GM12878 (cell line): ENCODE results near the gene RAPGEF4. TPM values are rescaled to one million over a fixed set of nuclear protein-coding genes. Genes with fewer than 3 reads are reported as not detected.

ENCODE experiments used
- ATAC-seq: fragments of 200-7000 bp; cut with Tn5 transposase; 3 replicates; pipeline ENCODE4 v1.9.1; 2020; ENCODE audit warnings: mild to moderate bottlenecking, moderate library complexity
- BruUV-seq: library from RNA; stranded (reverse); fragments of 400-500 nt; replicated peaks from 2 replicates; lab custom pipeline; 2021; lab: Mats Ljungman, UMichigan
- CTCF ChIA-PET: fragments of 300-600 bp; sonication (Branson Sonifier 250); formaldehyde crosslinking; extraction: SDS; loops from one replicate; lab custom pipeline; 2021; ENCODE audit warnings: inconsistent platforms; lab: Yijun Ruan, JAX
- POLR2A ChIA-PET: fragments of 350-600 bp; formaldehyde crosslinking; extraction: SDS; loops from one replicate; lab custom pipeline; 2021; ENCODE audit warnings: inconsistent platforms; lab: Charles Lee
- RAD21 ChIA-PET: fragments of 300-600 bp; sonication (Branson Sonifier 250); formaldehyde crosslinking; loops from one replicate; lab custom pipeline; 2023; ENCODE audit warnings: antibody characterized with exemption; ENCODE audit not compliant: unreplicated experiment; lab: Charles Lee
- SMC1A ChIA-PET: fragments of 300-600 bp; sonication (Branson Sonifier 250); formaldehyde crosslinking; loops from one replicate; lab custom pipeline; 2023; ENCODE audit not compliant: unreplicated experiment, uncharacterized antibody; lab: Charles Lee
- DNase-seq: peaks from one replicate; pipeline ENCODE4 v3.0.0-alpha.2; 2011; ENCODE audit warnings: low read depth, low spot score
- FAIRE-seq: peaks from 3 replicates; lab custom pipeline; 2011; peaks lifted over from hg19 to GRCh38; lab: Jason Lieb, UNC
- H2AFZ ChIP-seq: 2 replicates; pipeline ENCODE4 v1.6.0; 2011; ENCODE audit warnings: low read depth, low read length, control low read depth; ENCODE audit not compliant: control insufficient read depth
- H3K27ac ChIP-seq: 2 replicates; pipeline ENCODE4 v1.5.1; 2011; ENCODE audit warnings: control low read depth; ENCODE audit not compliant: control insufficient read depth, insufficient read depth
- H3K27me3 ChIP-seq, 2 experiments: replicated peaks in 1 of 2; 2 replicates each; pipeline versions ENCODE4 v1.6.0 to v1.6.1; 2011; ENCODE audit warnings: low read length in 1 of 2; ENCODE audit not compliant: control insufficient read depth in 2 of 2, insufficient read depth in 2 of 2
- H3K36me3 ChIP-seq, 2 experiments: 2 replicates each; pipeline ENCODE4 v1.5.1; 2011; ENCODE audit warnings: low read length in 1 of 2; ENCODE audit not compliant: control insufficient read depth in 2 of 2, insufficient read depth in 2 of 2
- H3K4me1 ChIP-seq: 2 replicates; pipeline ENCODE4 v1.6.1; 2011; ENCODE audit warnings: mild to moderate bottlenecking, low read length, moderate library complexity, mixed read lengths; ENCODE audit not compliant: control insufficient read depth, insufficient read depth
- H3K4me2 ChIP-seq: 2 replicates; pipeline ENCODE4 v1.6.0; 2011; ENCODE audit warnings: control low read depth; ENCODE audit not compliant: control insufficient read depth, insufficient read depth
- H3K4me3 ChIP-seq: fragments of 200-600 bp; sonication (generic); 2 replicates; pipeline ENCODE4 v1.5.1; 2016
- H3K79me2 ChIP-seq: 2 replicates; pipeline ENCODE4 v1.6.0; 2011; ENCODE audit warnings: low read length; ENCODE audit not compliant: control insufficient read depth, insufficient read depth
- H3K9ac ChIP-seq: 2 replicates; pipeline ENCODE4 v1.8.0; 2011; ENCODE audit warnings: low read length, control low read depth, mixed read lengths; ENCODE audit not compliant: control insufficient read depth, insufficient read depth
- H3K9me3 ChIP-seq: replicated peaks from 3 replicates; pipeline ENCODE4 v1.5.1; 2011; ENCODE audit warnings: mild to moderate bottlenecking, low read length; ENCODE audit not compliant: control insufficient read depth, insufficient read depth
- H4K20me1 ChIP-seq: 2 replicates; pipeline ENCODE4 v1.6.0; 2011; ENCODE audit not compliant: control insufficient read depth, insufficient read depth
- ATF2 ChIP-seq: IDR thresholded peaks from 2 replicates; pipeline ENCODE4 v1.6.1; 2012; ENCODE audit warnings: low read length, inconsistent platforms
- CBX3 ChIP-seq: fragments of 200-600 bp; sonication (generic); IDR thresholded peaks from 2 replicates; pipeline ENCODE4 v1.6.1; 2016; ENCODE audit warnings: low read depth, borderline replicate concordance
- CEBPZ ChIP-seq: fragments of 150-350 bp; IDR thresholded peaks from 2 replicates; pipeline ENCODE4 v1.6.1; 2016; ENCODE audit warnings: low read depth, low read length
- CHD1 ChIP-seq: IDR thresholded peaks from 2 replicates; pipeline ENCODE4 v1.6.1; 2012; ENCODE audit warnings: low read depth, low read length, improper control_type of control experiment
- CREB1 ChIP-seq: IDR thresholded peaks from 2 replicates; pipeline ENCODE4 v1.6.1; 2012; ENCODE audit warnings: low read depth, mild to moderate bottlenecking, inconsistent platforms
- EED ChIP-seq: sonication (generic); IDR thresholded peaks from 2 replicates; pipeline ENCODE4 v1.6.1; 2016; ENCODE audit warnings: antibody characterized with exemption, low read depth
- MEF2A ChIP-seq: IDR thresholded peaks from 2 replicates; pipeline ENCODE4 v1.6.1; 2011; ENCODE audit warnings: low read depth, mild to moderate bottlenecking, low read length, moderate library complexity; ENCODE audit not compliant: insufficient read depth
- PAX8 ChIP-seq: fragments of 450-650 bp; IDR thresholded peaks from 2 replicates; pipeline ENCODE4 v1.6.1; 2017; ENCODE audit warnings: mild to moderate bottlenecking, moderate library complexity
- RELB ChIP-seq: fragments of 450-650 bp; IDR thresholded peaks from 2 replicates; pipeline ENCODE4 v1.6.1; 2017; ENCODE audit warnings: low read depth, mild to moderate bottlenecking, moderate library complexity
- SMARCA5 ChIP-seq: fragments of 450-650 bp; IDR thresholded peaks from 2 replicates; pipeline ENCODE4 v1.6.1; 2017; ENCODE audit warnings: mild to moderate bottlenecking
- SREBF1 ChIP-seq: IDR thresholded peaks from 2 replicates; pipeline ENCODE4 v1.6.1; 2012; ENCODE audit warnings: mild to moderate bottlenecking, low read length
- STAT1 ChIP-seq: fragments of 450-650 bp; conservative IDR thresholded peaks from 2 replicates; pipeline ENCODE4 v1.6.1; 2014; ENCODE audit warnings: antibody characterized with exemption, mild to moderate bottlenecking
- TCF12 ChIP-seq: IDR thresholded peaks from 2 replicates; pipeline ENCODE4 v1.6.1; 2011; ENCODE audit warnings: low read depth, mild to moderate bottlenecking, low read length
- ZNF207 ChIP-seq: fragments of 450-650 bp; IDR thresholded peaks from 2 replicates; pipeline ENCODE4 v1.6.1; 2014; ENCODE audit warnings: antibody characterized with exemption, mild to moderate bottlenecking, borderline replicate concordance
- ZNF24 ChIP-seq: fragments of 450-650 bp; IDR thresholded peaks from 2 replicates; pipeline ENCODE4 v1.6.1; 2017; ENCODE audit warnings: antibody characterized with exemption, mild to moderate bottlenecking
- ZNF592 ChIP-seq: fragments of 450-650 bp; IDR thresholded peaks from 2 replicates; pipeline ENCODE4 v1.6.1; 2017; ENCODE audit warnings: mild to moderate bottlenecking, moderate library complexity
- ZZZ3 ChIP-seq: IDR thresholded peaks from 2 replicates; pipeline ENCODE4 v1.6.1; 2011; ENCODE audit warnings: low read depth; ENCODE audit not compliant: control insufficient read depth, insufficient read length
- in situ Hi-C: fragments of 300-500 bp; cut with MboI; formaldehyde crosslinking; loops from 9 replicates; pipeline ENCODE4 v1.14.3; 2018; ENCODE audit warnings: mixed read lengths
- intact Hi-C: fragments of 100-400 bp; cut with micrococcal nuclease; formaldehyde crosslinking; loops from one replicate; pipeline ENCODE4 v1.14.2; 2022; ENCODE audit not compliant: unreplicated experiment
- polyA plus RNA-seq, 11 experiments: library from polyadenylated mRNA; depleted of rRNA in 4 of 11; unstranded in 6 of 11; stranded (reverse) in 5 of 11; fragments of >200 nt; fragmentation: Nextera tagmentation in 4 of 11; fragmentation: Illumina TruSeq in 1 of 11; extraction: Ambion mirVana in 4 of 11; extraction: Trizol in 1 of 11; gene quantifications; 1 replicate in 1 of 11; 2 replicates in 10 of 11; pipeline versions ENCODE4 v1.2.1 to v1.2.3, GENCODE V29; 2011 to 2016; ENCODE audit warnings: inconsistent platforms in 2 of 11, missing spikeins in 2 of 11, low read depth in 1 of 11
- total RNA-seq, 4 experiments: library from RNA; depleted of rRNA in 3 of 4; stranded (reverse); fragments of >200 nt in 3 of 4; fragmentation: Illumina TruSeq in 1 of 4; extraction: Trizol in 1 of 4; gene quantifications; 2 replicates each; pipeline versions ENCODE4 v1.2.1 to v1.2.3, GENCODE V29; 2013 to 2021

The RAPGEF4 gene
- total and polyA plus RNA-seq, 10 of the 15 experiments (the other 5 are each of a cell fraction or from before 2014, with no cell fraction given) = 0.18 TPM; not detected in 8

GRCh38 chr2:173019755-173020154 lies 284.1 kb downstream of the RAPGEF4 start:
- Histone ChIP-seq H3K4me3 (no peak overlapping the region), H3K36me3 (no peaks in the 10 kb centered on the region), H3K9me3 (no peaks in the 10 kb centered on the region), H3K4me2 (no peak overlapping the region), H3K4me1 (no peaks in the 10 kb centered on the region)
- no peak for ATAC-seq
- intact Hi-C loops = loop anchor here (10.0 kb wide), 1 partner anchor 375 kb away; no protein-coding TSS in a partner anchor
- DNase-seq = no peak
- FAIRE-seq = no peak
- TF ChIP-seq CREB1 (no peak), ZNF207 (no peak), CBX3 (no peak), ZZZ3 (no peak), RELB (no peak), ATF2 (no peak), TCF12 (no peak), PAX8 (no peak), EED (no peak), ZNF592 (no peak), ZNF24 (no peak), CHD1 (no peak), SMARCA5 (no peak), STAT1 (no peak), CEBPZ (no peak), SREBF1 (no peak), MEF2A (no peak)
- TF ChIP-seq, all 136 proteins: peak for 0
- ChIA-PET RAD21 (no interaction called here), SMC1A (no interaction called here), CTCF (no interaction called here), POLR2A (no interaction called here)
- H2AFZ ChIP-seq = no peak overlapping the region
- peaks cover 0 to 2% of the 10 kb centered on the region in 2 experiments; a peak in 2 of 4 replicates for H3K27me3 ChIP-seq
- no peak overlapping the region for H3K27ac ChIP-seq
- no peaks in the 10 kb centered on the region for H3K79me2 ChIP-seq
- H4K20me1 ChIP-seq = no peaks in the 10 kb centered on the region
- no peak overlapping the region for H3K9ac ChIP-seq
- in situ Hi-C loops = no loop called here
- no TSS peak for BruUV-seq
